ENCODE results near the gene SIGLEC1.
A peak's percentile ranks its signal among the peaks of the same experiment; 100 is the strongest.

DNA sequence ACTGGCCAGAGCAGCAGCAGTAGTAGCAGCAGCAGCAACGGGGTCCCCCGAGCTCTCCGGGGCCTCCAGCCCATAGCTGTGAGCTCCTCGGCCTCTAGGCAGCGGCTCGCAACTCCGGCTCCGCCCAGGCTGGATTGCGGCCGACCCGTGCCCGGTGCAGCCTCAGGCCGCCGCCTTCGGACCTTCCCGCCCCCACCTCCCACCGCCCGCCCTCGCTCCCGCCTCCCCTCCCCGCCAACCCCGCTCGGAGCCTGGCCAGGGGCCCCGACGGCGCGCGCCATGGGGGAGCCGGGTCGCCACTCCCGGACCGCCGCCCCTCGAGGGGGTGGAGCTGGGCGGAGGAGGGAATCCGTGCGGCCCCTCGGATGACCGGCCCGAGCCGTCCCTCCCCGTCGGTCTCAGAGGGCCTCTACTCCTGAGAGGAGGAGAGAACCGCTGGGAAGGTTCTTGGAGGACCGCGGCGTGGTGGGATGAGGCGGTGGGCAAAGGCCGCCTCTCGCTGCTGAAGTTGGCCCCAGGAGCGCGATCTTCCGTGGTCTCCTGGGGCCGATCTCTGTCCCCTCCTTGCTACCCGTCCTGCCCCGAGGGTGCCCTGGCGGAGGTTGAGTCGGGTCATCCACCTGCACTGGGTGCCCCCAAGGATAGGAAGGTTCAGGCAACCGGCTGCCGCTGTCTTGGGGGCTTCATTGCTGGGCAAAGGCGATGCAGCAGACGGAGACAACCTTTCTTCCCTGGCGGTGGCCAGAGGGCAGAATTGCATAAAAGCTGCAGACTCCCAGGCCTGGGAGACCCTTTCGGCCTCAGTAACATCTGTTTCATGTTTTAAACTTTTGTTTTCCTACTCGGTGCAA, 30.2 kb downstream of the SIGLEC1 start, which contains the start of gene ADAM33:
- TF ChIP-seq YY1 (IDR thresholded peaks at IDR 0.05; ENCODE audit: low read depth, low read length) (no peak), POLR2A (IDR thresholded peaks at IDR 0.05; ENCODE audit: control extremely low read depth in 1 of 2, low read depth in 2 of 2, low read length in 2 of 2) (no peak), JUND (IDR thresholded peaks at IDR 0.05; ENCODE audit: low read length) (no peak), POLR2AphosphoS5 (IDR thresholded peaks at IDR 0.05; ENCODE audit: low read depth, low read length) (no peak), CHD2 (IDR thresholded peaks at IDR 0.05; ENCODE audit: low read length) (no peak), TAF7 (optimal IDR thresholded peaks at IDR 0.05; ENCODE audit: borderline replicate concordance, low read depth, low read length) (no peak), CTCF (IDR thresholded peaks at IDR 0.05; ENCODE audit: control extremely low read depth in 1 of 3, insufficient read depth in 1 of 3, low read depth in 1 of 3, low read length in 3 of 3) (no peak), KDM4A (IDR thresholded peaks at IDR 0.05; ENCODE audit: low read depth, low read length, severe bottlenecking) (peak; percentile 95), GABPA (IDR thresholded peaks at IDR 0.05; ENCODE audit: borderline replicate concordance, insufficient read depth, low read length) (no peak), JUN (IDR thresholded peaks at IDR 0.05; ENCODE audit: low read depth, low read length) (no peak), EGR1 (IDR thresholded peaks at IDR 0.05; ENCODE audit: borderline replicate concordance, low read depth, low read length) (no peak)

Measured in H1 (cell line).